Keratinocyte (primary cell): ENCODE results near the gene SH2D3C.

Source experiments
- CTCF ChIP-seq, 3 experiments: IDR thresholded peaks in 1 of 3; conservative IDR thresholded peaks in 1 of 3; optimal IDR thresholded peaks in 1 of 3; 2 replicates in 2 of 3; 3 replicates in 1 of 3; pipeline versions ENCODE3 to v1.5.1; 2011; ENCODE audit warnings: low read length in 3 of 3, mild to moderate bottlenecking in 3 of 3, moderate library complexity in 2 of 3, control low read depth in 1 of 3, inconsistent platforms in 1 of 3; ENCODE audit not compliant: insufficient read depth in 2 of 3; ENCODE audit errors: extremely low read depth in 1 of 3
- EZH2 ChIP-seq: IDR thresholded peaks from one replicate; pipeline ENCODE4 v1.6.1; 2012; ENCODE audit warnings: inconsistent platforms, mild to moderate bottlenecking, low read length, moderate library complexity

- no peak for TF ChIP-seq CTCF (optimal IDR thresholded peaks at IDR 0.05 in 1 of 3, IDR thresholded peaks at IDR 0.05 in 1 of 3, conservative IDR thresholded peaks at IDR 0.05 in 1 of 3; ENCODE audit: extremely low read depth in 1 of 3, insufficient read depth in 2 of 3, low read length in 3 of 3)
- no peak for TF ChIP-seq EZH2
Measured at GRCh38 chr9:127773981-127774380, 4.5 kb downstream of the SH2D3C start.
